ENCODE data around the gene SERP2.
"Not testable (repeated sequence)": the region's sequence is repeated elsewhere in the genome, so short reads cannot be mapped to it uniquely, and the experiment has no call there.

The SERP2 gene

GRCh38 chr13:44373601-44374347 lies at the start of gene SERP2:
Gene SERP2, plus strand, starts transcription at chr13:44373824. Its CDS starts 202 bp downstream, at chr13:44374026.
- DNase-seq (ENCODE audit: low read depth): no peak

GRCh38 chr13:44326961-44327360 lies 46.7 kb upstream of the SERP2 start:
- no peak for DNase-seq (ENCODE audit: low read depth)

- DNase-seq (ENCODE audit: low read depth): not testable (repeated sequence)
These were observed 44.6 kb upstream of the SERP2 start for GRCh38 chr13:44329041-44329440.

- DNase-seq (ENCODE audit: low read depth): no peak
These were observed 43.6 kb upstream of the SERP2 start for GRCh38 chr13:44329909-44330545.

GRCh38 chr13:44331446-44331845 lies 42.2 kb upstream of the SERP2 start:
- no peak for DNase-seq (ENCODE audit: low read depth)

GRCh38 chr13:44331912-44332851 lies 41.4 kb upstream of the SERP2 start:
- no peak for DNase-seq (ENCODE audit: low read depth)

GRCh38 chr13:44333950-44334655 lies 39.5 kb upstream of the SERP2 start:
- no peak for DNase-seq (ENCODE audit: low read depth)

- no peak for DNase-seq (ENCODE audit: low read depth)
These were observed 38.9 kb upstream of the SERP2 start for GRCh38 chr13:44334751-44335150.

GRCh38 chr13:44336934-44337333 lies 36.7 kb upstream of the SERP2 start:
- DNase-seq (ENCODE audit: low read depth): no peak

GRCh38 chr13:44337581-44337980 lies 36.0 kb upstream of the SERP2 start:
- DNase-seq (ENCODE audit: low read depth): no peak

- DNase-seq (ENCODE audit: low read depth): no peak
These were observed 33.1 kb upstream of the SERP2 start for GRCh38 chr13:44340508-44340907.

GRCh38 chr13:44342741-44343140 lies 30.9 kb upstream of the SERP2 start:
- DNase-seq (ENCODE audit: low read depth): no peak

- DNase-seq (ENCODE audit: low read depth): no peak
These were observed 27.1 kb upstream of the SERP2 start for GRCh38 chr13:44346534-44346933.

- DNase-seq (ENCODE audit: low read depth): no peak
These were observed 26.3 kb upstream of the SERP2 start for GRCh38 chr13:44347301-44347700.

- no peak for DNase-seq (ENCODE audit: low read depth)
These were observed 25.7 kb upstream of the SERP2 start for GRCh38 chr13:44347949-44348348.

- no peak for DNase-seq (ENCODE audit: low read depth)
These were observed 22.7 kb upstream of the SERP2 start for GRCh38 chr13:44350775-44351504.

GRCh38 chr13:44351505-44351854 lies 22.1 kb upstream of the SERP2 start:
- no peak for DNase-seq (ENCODE audit: low read depth)

GRCh38 chr13:44352202-44352601 lies 21.4 kb upstream of the SERP2 start:
- no peak for DNase-seq (ENCODE audit: low read depth)

- no peak for DNase-seq (ENCODE audit: low read depth)
These were observed 21.0 kb upstream of the SERP2 start for GRCh38 chr13:44352671-44353070.

GRCh38 chr13:44354331-44354730 lies 19.3 kb upstream of the SERP2 start:
- DNase-seq (ENCODE audit: low read depth): no peak

GRCh38 chr13:44354884-44355283 lies 18.7 kb upstream of the SERP2 start:
- DNase-seq (ENCODE audit: low read depth): no peak

All from stimulated activated CD8-positive, alpha-beta memory T cell treated with anti-CD3 and anti-CD28 coated beads, Interleukin-15, amount 100 ng/mL, for 24 hours (primary cell).